Measurements from ENCODE around the gene LHX3. TPM values are rescaled to one million over a fixed set of nuclear protein-coding genes. Genes with fewer than 3 reads are reported as not detected.

LHX3 gene
- total and polyA plus RNA-seq, 2 donors from 2014 or later, result not detected

DNA sequence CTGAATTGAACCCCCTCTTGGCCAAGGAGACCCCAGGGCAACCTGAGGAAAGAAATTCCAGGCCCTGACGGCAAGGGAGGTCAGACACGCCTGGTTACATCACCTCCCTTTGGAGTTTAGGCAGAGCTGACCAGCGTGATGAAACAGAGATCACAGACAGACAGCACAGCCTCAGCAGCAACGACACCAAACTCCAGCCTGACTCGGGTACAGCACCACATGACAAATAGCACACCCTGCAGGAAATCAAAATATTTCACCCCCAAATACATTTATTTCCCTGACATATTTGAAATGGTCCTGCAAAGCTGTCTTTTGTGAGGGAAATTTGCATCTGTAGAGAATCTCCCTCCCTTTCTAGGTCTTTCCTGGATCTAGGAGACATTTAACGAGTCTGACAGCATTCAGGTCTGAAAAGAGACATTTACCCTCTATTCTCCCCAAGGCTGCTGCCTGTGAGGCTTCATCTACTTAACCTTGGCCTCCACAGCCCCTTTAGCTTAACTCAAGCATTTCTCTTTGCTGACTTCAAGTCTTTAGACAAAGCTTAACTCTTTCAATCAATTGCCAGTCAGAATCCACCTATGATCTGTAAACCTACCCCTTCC is 38.1 kb upstream of the LHX3 start:
- H3K27ac ChIP-seq (ENCODE audit: low read depth in 2 of 2, low read length in 2 of 2), result no peak overlapping the region
- H3K4me3 ChIP-seq (ENCODE audit: low read length in 3 of 3), result no peak overlapping the region
- no peaks in the 10 kb centered on the region for H3K9me3 ChIP-seq (ENCODE audit: control insufficient read depth in 2 of 3, insufficient read depth in 1 of 3, low read length in 3 of 3)
- H3K4me1 ChIP-seq (ENCODE audit: control insufficient read depth in 2 of 3, insufficient read depth in 2 of 3, low read depth in 1 of 3, low read length in 3 of 3), result peaks cover 3 to 13% (median 12%) of the 10 kb centered on the region in 3 donors
- intact Hi-C loops (cut with DNase I), result no loop called here
- H3K27me3 ChIP-seq (ENCODE audit: control insufficient read depth, insufficient read depth, low read length), result no peaks in the 10 kb centered on the region
- TF ChIP-seq, protein P1, sequence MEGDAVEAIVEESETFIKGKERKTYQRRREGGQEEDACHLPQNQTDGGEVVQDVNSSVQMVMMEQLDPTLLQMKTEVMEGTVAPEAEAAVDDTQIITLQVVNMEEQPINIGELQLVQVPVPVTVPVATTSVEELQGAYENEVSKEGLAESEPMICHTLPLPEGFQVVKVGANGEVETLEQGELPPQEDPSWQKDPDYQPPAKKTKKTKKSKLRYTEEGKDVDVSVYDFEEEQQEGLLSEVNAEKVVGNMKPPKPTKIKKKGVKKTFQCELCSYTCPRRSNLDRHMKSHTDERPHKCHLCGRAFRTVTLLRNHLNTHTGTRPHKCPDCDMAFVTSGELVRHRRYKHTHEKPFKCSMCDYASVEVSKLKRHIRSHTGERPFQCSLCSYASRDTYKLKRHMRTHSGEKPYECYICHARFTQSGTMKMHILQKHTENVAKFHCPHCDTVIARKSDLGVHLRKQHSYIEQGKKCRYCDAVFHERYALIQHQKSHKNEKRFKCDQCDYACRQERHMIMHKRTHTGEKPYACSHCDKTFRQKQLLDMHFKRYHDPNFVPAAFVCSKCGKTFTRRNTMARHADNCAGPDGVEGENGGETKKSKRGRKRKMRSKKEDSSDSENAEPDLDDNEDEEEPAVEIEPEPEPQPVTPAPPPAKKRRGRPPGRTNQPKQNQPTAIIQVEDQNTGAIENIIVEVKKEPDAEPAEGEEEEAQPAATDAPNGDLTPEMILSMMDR (IDR thresholded peaks at IDR 0.05; ENCODE audit: borderline replicate concordance, extremely low read depth, insufficient read depth), result no peak
- FAIRE-seq (no peak), DNase-seq (peak in 1 of 5 donors; percentile 13)
- no peaks in the 10 kb centered on the region for H3K36me3 ChIP-seq (ENCODE audit: control insufficient read depth in 2 of 3, insufficient read depth in 3 of 3, low read length in 3 of 3)
- no peak overlapping the region for H3K9ac ChIP-seq (ENCODE audit: low read length in 3 of 3)

DNA sequence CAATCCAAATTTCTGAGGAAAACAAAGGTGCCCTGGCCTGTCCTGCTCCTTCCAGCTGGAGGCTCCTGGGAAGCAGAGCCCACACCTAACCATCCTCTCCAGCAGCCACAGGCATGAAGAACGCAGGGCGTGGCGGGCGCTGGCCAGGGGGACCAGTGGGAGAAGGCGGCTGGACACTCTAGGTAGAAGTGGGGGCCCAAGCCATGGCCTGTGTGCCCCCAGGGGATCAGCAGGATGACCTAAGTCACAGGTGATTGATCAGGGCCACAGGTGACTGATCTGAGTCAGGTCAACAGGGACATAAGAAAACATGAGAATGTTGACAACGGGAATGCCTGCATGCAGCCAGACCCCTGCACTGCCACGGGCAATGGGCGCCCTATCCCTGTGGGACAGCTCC is 37.3 kb upstream of the LHX3 start:
- DNase-seq (no peak), FAIRE-seq (no peak)
- H3K36me3 ChIP-seq (ENCODE audit: control insufficient read depth in 2 of 3, insufficient read depth in 3 of 3, low read length in 3 of 3), result no peaks in the 10 kb centered on the region
- no peak overlapping the region for H3K4me3 ChIP-seq (ENCODE audit: low read length in 3 of 3)
- no peak overlapping the region for H3K9ac ChIP-seq (ENCODE audit: low read length in 3 of 3)
- H3K4me1 ChIP-seq (ENCODE audit: control insufficient read depth in 2 of 3, insufficient read depth in 2 of 3, low read depth in 1 of 3, low read length in 3 of 3), result peaks cover 3 to 13% (median 12%) of the 10 kb centered on the region in 3 donors
- TF ChIP-seq, protein P1 (IDR thresholded peaks at IDR 0.05; ENCODE audit: borderline replicate concordance, extremely low read depth, insufficient read depth), result no peak
- no peaks in the 10 kb centered on the region for H3K27me3 ChIP-seq (ENCODE audit: control insufficient read depth, insufficient read depth, low read length)
- no peaks in the 10 kb centered on the region for H3K9me3 ChIP-seq (ENCODE audit: control insufficient read depth in 2 of 3, insufficient read depth in 1 of 3, low read length in 3 of 3)
- intact Hi-C loops (cut with DNase I), result no loop called here
- H3K27ac ChIP-seq (ENCODE audit: low read depth in 2 of 2, low read length in 2 of 2), result no peak overlapping the region

DNA sequence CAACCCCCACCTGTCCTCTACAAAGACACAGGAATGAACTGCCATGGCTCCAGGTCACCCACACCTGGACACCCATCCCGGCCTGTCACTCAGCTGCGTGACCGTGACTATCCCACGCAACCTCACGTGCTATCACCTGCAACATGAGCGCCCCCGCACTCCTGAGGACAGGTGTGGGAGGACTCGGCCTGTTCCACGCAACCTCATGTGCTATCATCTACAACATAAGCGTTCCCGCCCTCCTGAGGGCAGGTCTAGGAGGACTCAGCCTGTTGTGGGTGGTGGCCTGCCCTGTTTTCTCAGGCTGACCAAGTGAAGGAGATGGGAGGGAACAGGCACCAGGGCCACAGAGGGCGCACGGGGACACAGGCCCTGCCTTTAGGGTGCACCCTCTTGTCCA is 36.6 kb upstream of the LHX3 start:
- H3K9me3 ChIP-seq (ENCODE audit: control insufficient read depth in 2 of 3, insufficient read depth in 1 of 3, low read length in 3 of 3), result no peaks in the 10 kb centered on the region
- intact Hi-C loops (cut with DNase I), result no loop called here
- no peaks in the 10 kb centered on the region for H3K27me3 ChIP-seq (ENCODE audit: control insufficient read depth, insufficient read depth, low read length)
- no peak overlapping the region for H3K9ac ChIP-seq (ENCODE audit: low read length in 3 of 3)
- H3K4me1 ChIP-seq (ENCODE audit: control insufficient read depth in 2 of 3, insufficient read depth in 2 of 3, low read depth in 1 of 3, low read length in 3 of 3), result peaks cover 3 to 13% (median 12%) of the 10 kb centered on the region in 3 donors
- no peak overlapping the region for H3K27ac ChIP-seq (ENCODE audit: low read depth in 2 of 2, low read length in 2 of 2)
- no peaks in the 10 kb centered on the region for H3K36me3 ChIP-seq (ENCODE audit: control insufficient read depth in 2 of 3, insufficient read depth in 3 of 3, low read length in 3 of 3)
- H3K4me3 ChIP-seq (ENCODE audit: low read length in 3 of 3), result no peak overlapping the region
- FAIRE-seq (no peak), DNase-seq (no peak)
- TF ChIP-seq, protein P1 (IDR thresholded peaks at IDR 0.05; ENCODE audit: borderline replicate concordance, extremely low read depth, insufficient read depth), result no peak

DNA sequence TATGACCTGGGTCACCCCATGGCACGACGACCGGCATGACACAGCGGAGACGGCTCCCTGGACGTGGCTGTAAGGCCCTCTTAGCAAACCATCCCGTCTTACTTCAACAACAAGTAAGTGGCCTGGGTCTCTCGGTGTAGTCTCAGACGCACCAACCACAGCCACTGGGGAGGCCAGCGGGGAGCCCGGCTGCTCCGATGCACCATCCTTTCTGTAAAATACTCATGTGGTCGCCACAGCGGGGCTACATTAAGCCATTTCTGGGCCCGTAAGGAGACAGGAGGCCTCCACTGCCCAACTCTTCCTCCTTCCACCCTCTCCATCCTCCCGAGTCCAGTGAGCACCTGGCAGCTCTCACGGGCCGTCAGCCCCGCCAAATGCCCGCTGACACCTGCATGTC is 36.0 kb upstream of the LHX3 start:
- Histone ChIP-seq H3K4me1 (ENCODE audit: control insufficient read depth in 2 of 3, insufficient read depth in 2 of 3, low read depth in 1 of 3, low read length in 3 of 3) (peaks cover 3 to 12% (median 12%) of the 10 kb centered on the region in 3 donors), H3K4me3 (ENCODE audit: low read length in 3 of 3) (no peak overlapping the region), H3K27ac (ENCODE audit: low read depth in 2 of 2, low read length in 2 of 2) (no peak overlapping the region), H3K9me3 (ENCODE audit: control insufficient read depth in 2 of 3, insufficient read depth in 1 of 3, low read length in 3 of 3) (no peaks in the 10 kb centered on the region), H3K9ac (ENCODE audit: low read length in 3 of 3) (no peak overlapping the region), H3K27me3 (ENCODE audit: control insufficient read depth, insufficient read depth, low read length) (no peaks in the 10 kb centered on the region), H3K36me3 (ENCODE audit: control insufficient read depth in 2 of 3, insufficient read depth in 3 of 3, low read length in 3 of 3) (no peaks in the 10 kb centered on the region)
- no peak for DNase-seq
- FAIRE-seq, result no peak
- intact Hi-C loops (cut with DNase I), result no loop called here
- TF ChIP-seq, protein P1 (IDR thresholded peaks at IDR 0.05; ENCODE audit: borderline replicate concordance, extremely low read depth, insufficient read depth), result no peak
